PC-3 (cell line): ENCODE results near the gene TNS3. TPM values are rescaled to one million over a fixed set of nuclear protein-coding genes. Genes with fewer than 3 reads are reported as not detected.

Experiments
- ATAC-seq: fragments of 200-7000 bp; cut with Tn5 transposase; 2 replicates; pipeline ENCODE4 v1.9.1; 2020; ENCODE audit warnings: mild to moderate bottlenecking, moderate library complexity
- BruUV-seq: library from RNA; stranded (reverse); fragments of 400-500 nt; replicated peaks from 2 replicates; lab custom pipeline; 2021; lab: Mats Ljungman, UMichigan
- CTCF ChIA-PET: fragments of 300-600 bp; sonication (Branson Sonifier 250); formaldehyde crosslinking; loops from one replicate; lab custom pipeline; 2022; ENCODE audit warnings: antibody characterized with exemption; lab: Charles Lee
- POLR2A ChIA-PET: fragments of 300-600 bp; sonication (Branson Sonifier 250); formaldehyde crosslinking; loops from one replicate; lab custom pipeline; 2022; ENCODE audit warnings: antibody characterized with exemption; ENCODE audit not compliant: unreplicated experiment; lab: Charles Lee
- DNase-seq: peaks from one replicate; pipeline ENCODE4 v3.0.0-alpha.2; 2015
- H2AFZ ChIP-seq: fragments of 300-600 bp; sonication (generic); 2 replicates; pipeline ENCODE4 v1.6.0; 2016; ENCODE audit warnings: antibody characterized with exemption, low read length
- H3F3A ChIP-seq: fragments of 300-600 bp; sonication (generic); one replicate; pipeline ENCODE4 v1.6.0; 2017; ENCODE audit warnings: antibody characterized with exemption, low read length, control low read depth, mild to moderate bottlenecking; ENCODE audit not compliant: unreplicated experiment
- H3K27ac ChIP-seq: fragments of 300-600 bp; sonication (generic); 2 replicates; pipeline ENCODE4 v1.5.1; 2016; ENCODE audit warnings: mild to moderate bottlenecking, low read length
- H3K27me3 ChIP-seq: fragments of 300-600 bp; sonication (generic); 2 replicates; pipeline ENCODE4 v1.6.1; 2016; ENCODE audit warnings: low read length, mixed read lengths
- H3K36me3 ChIP-seq: fragments of 300-600 bp; sonication (generic); 2 replicates; pipeline ENCODE4 v1.6.1; 2016; ENCODE audit warnings: low read depth, mixed run types, low read length, mixed read lengths
- H3K4me1 ChIP-seq: fragments of 300-600 bp; sonication (generic); 2 replicates; pipeline ENCODE4 v1.5.1; 2016; ENCODE audit warnings: low read length; ENCODE audit not compliant: insufficient read depth
- H3K4me2 ChIP-seq: fragments of 300-600 bp; sonication (generic); 2 replicates; pipeline ENCODE4 v1.6.0; 2016; ENCODE audit warnings: low read length
- H3K4me3 ChIP-seq: fragments of 300-600 bp; sonication (generic); 2 replicates; pipeline ENCODE4 v1.5.1; 2016; ENCODE audit warnings: mild to moderate bottlenecking, low read length, mixed read lengths
- H3K79me2 ChIP-seq: fragments of 300-600 bp; sonication (generic); 2 replicates; pipeline ENCODE4 v1.6.1; 2017; ENCODE audit warnings: low read length, mixed read lengths
- H3K9ac ChIP-seq: fragments of 300-600 bp; sonication (generic); 2 replicates; pipeline ENCODE4 v1.6.0; 2016; ENCODE audit warnings: mild to moderate bottlenecking, low read length
- H3K9me2 ChIP-seq: fragments of 300-600 bp; sonication (generic); replicated peaks from 2 replicates; pipeline ENCODE4 v1.6.1; 2016; ENCODE audit warnings: mixed run types, low read length, mixed read lengths
- H3K9me3 ChIP-seq: fragments of 300-600 bp; sonication (generic); 2 replicates; pipeline ENCODE4 v1.6.1; 2016; ENCODE audit warnings: low read length, mixed read lengths
- H4K20me1 ChIP-seq: fragments of 300-600 bp; sonication (generic); 2 replicates; pipeline ENCODE4 v1.6.1; 2016; ENCODE audit warnings: low read length, mixed read lengths
- EZH2 ChIP-seq: fragments of 300-600 bp; sonication (generic); IDR thresholded peaks from one replicate; pipeline ENCODE4 v1.6.1; 2017; ENCODE audit warnings: antibody characterized with exemption, mild to moderate bottlenecking, low read length; ENCODE audit not compliant: unreplicated experiment
- EZH2phosphoT487 ChIP-seq: fragments of 300-600 bp; sonication (generic); IDR thresholded peaks from 2 replicates; pipeline ENCODE4 v1.6.1; 2018; ENCODE audit warnings: mild to moderate bottlenecking, antibody characterized with exemption, low read length, borderline replicate concordance
- intact Hi-C: fragments of 100-400 bp; cut with micrococcal nuclease; formaldehyde crosslinking; loops from 2 replicates; pipeline ENCODE4 v1.9.0; 2023
- total RNA-seq: library from RNA; depleted of rRNA; stranded (reverse); fragments of >200 nt; gene quantifications from 2 replicates; pipeline ENCODE4 v1.2.3, GENCODE V29; 2014
- TF ChIP-seq, protein P1 (sequence below): fragments of 300-600 bp; sonication (generic); conservative IDR thresholded peaks from 2 replicates; pipeline ENCODE4 v1.5.1; 2017; ENCODE audit warnings: antibody characterized with exemption, low read depth, mild to moderate bottlenecking, low read length

Gene TNS3
- total RNA-seq, 1 experiment from 2014 or later = 72.3 TPM

DNA sequence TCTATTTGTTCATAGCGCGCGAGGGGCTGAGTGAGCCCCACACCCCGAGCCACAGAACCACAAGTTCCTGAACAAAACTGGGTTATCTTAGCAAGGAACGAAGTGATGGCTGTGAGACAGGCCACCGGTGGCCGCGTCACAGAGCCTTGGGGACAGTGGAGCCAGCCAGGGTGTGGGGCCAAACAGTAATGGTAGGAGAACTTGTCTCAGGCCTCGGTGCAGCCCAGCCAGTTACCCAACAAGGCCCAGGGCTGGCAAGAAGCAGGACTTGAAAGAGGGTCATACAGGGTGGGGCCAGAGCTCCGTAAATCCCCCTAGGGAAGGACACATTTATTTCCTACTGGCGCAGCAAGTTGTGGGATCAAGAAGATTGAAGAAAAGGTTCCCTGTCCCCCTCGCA, 39.4 kb upstream of the TNS3 start:
- no peaks in the 10 kb centered on the region for H3K9me3 ChIP-seq
- H3K27ac ChIP-seq = no peak overlapping the region
- H3K9me2 ChIP-seq = no peaks in the 10 kb centered on the region
- H2AFZ ChIP-seq = no peak overlapping the region
- H3K79me2 ChIP-seq = no peaks in the 10 kb centered on the region
- H3K4me2 ChIP-seq = no peak overlapping the region
- no peaks in the 10 kb centered on the region for H3F3A ChIP-seq
- CTCF ChIA-PET = no interaction called here
- peaks cover 6% of the 10 kb centered on the region; the same call in 1 of the 2 replicates for H3K4me1 ChIP-seq
- ATAC-seq = no peak
- H4K20me1 ChIP-seq = no peaks in the 10 kb centered on the region
- H3K9ac ChIP-seq = no peak overlapping the region
- H3K4me3 ChIP-seq = no peak overlapping the region
- intact Hi-C loops = no loop called here
- TF ChIP-seq EZH2phosphoT487 (no peak), EZH2 (no peak)
- TF ChIP-seq, protein P1, sequence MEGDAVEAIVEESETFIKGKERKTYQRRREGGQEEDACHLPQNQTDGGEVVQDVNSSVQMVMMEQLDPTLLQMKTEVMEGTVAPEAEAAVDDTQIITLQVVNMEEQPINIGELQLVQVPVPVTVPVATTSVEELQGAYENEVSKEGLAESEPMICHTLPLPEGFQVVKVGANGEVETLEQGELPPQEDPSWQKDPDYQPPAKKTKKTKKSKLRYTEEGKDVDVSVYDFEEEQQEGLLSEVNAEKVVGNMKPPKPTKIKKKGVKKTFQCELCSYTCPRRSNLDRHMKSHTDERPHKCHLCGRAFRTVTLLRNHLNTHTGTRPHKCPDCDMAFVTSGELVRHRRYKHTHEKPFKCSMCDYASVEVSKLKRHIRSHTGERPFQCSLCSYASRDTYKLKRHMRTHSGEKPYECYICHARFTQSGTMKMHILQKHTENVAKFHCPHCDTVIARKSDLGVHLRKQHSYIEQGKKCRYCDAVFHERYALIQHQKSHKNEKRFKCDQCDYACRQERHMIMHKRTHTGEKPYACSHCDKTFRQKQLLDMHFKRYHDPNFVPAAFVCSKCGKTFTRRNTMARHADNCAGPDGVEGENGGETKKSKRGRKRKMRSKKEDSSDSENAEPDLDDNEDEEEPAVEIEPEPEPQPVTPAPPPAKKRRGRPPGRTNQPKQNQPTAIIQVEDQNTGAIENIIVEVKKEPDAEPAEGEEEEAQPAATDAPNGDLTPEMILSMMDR = no peak
- no peaks in the 10 kb centered on the region for H3K36me3 ChIP-seq
- POLR2A ChIA-PET = no interaction called here
- DNase-seq = no peak
- H3K27me3 ChIP-seq = no peaks in the 10 kb centered on the region
- no TSS peak for BruUV-seq

DNA sequence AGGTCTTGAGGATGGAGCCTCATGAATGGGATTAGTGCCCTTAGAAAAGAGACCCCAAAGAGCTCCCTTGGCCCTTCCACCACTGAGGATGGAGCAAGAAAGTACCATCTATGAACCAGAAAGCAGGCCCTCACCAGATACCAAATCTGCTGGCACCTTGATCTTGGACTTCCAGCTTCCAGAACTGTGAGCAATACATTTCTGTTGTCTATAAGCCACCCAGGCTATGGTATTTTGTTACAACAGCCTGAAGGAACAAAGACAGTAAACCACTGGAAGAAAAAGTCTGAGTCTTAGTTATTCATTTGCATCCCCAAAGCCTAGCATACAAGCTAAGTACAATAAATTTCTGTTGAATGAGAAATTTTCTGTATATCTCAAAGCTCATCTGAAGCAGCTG, 37.9 kb upstream of the TNS3 start:
- no TSS peak for BruUV-seq
- Histone ChIP-seq H3K79me2 (no peaks in the 10 kb centered on the region), H3K9me3 (no peaks in the 10 kb centered on the region), H4K20me1 (no peaks in the 10 kb centered on the region), H3K4me2 (no peak overlapping the region), H3K27me3 (no peaks in the 10 kb centered on the region), H3F3A (no peaks in the 10 kb centered on the region), H3K9ac (no peak overlapping the region), H2AFZ (no peak overlapping the region), H3K36me3 (no peaks in the 10 kb centered on the region), H3K9me2 (no peaks in the 10 kb centered on the region), H3K4me3 (no peak overlapping the region), H3K27ac (no peak overlapping the region), H3K4me1 (peaks cover 6% of the 10 kb centered on the region; the same call in 1 of the 2 replicates)
- TF ChIP-seq, protein P1 = no peak
- TF ChIP-seq EZH2phosphoT487 (no peak), EZH2 (no peak)
- DNase-seq (no peak), ATAC-seq (no peak)
- intact Hi-C loops = no loop called here
- ChIA-PET POLR2A (no interaction called here), CTCF (no interaction called here)

DNA sequence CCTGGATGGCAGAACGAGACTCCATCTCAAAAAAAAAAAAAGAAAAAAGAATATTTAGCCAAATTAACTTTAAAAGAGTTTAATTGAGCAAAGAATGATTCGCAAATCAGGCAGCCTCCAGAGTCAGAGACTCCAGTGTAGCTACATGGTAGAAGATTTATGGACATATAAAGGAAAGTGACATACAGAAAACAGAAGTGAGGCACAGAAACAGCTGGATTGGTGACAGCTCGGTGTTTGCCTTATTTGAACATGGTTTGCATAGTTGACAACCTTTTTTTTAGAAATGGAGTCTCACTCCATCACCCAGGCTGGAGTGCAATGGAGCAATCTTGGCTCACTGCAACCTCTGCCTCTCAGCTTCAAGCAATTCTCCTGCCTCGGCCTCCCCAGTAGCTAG, 35.2 kb upstream of the TNS3 start:
- no peaks in the 10 kb centered on the region for H3K79me2 ChIP-seq
- no peak overlapping the region for H3K27ac ChIP-seq
- TF ChIP-seq EZH2phosphoT487 (no peak), EZH2 (no peak)
- TF ChIP-seq, protein P1 = no peak
- H4K20me1 ChIP-seq = no peaks in the 10 kb centered on the region
- POLR2A ChIA-PET = no interaction called here
- intact Hi-C loops = no loop called here
- no peaks in the 10 kb centered on the region for H3K9me2 ChIP-seq
- H3K27me3 ChIP-seq = no peaks in the 10 kb centered on the region
- H2AFZ ChIP-seq = no peak overlapping the region
- no peak overlapping the region for H3K4me3 ChIP-seq
- CTCF ChIA-PET = interaction anchor here (0.6 to 0.7 kb wide), 2 partner anchors 10 to 55 kb away, joined by 4 to 7 read pairs; no protein-coding TSS in a partner anchor
- no peaks in the 10 kb centered on the region for H3K36me3 ChIP-seq
- no peak for ATAC-seq
- H3K9me3 ChIP-seq = no peaks in the 10 kb centered on the region
- BruUV-seq = no TSS peak
- no peak overlapping the region for H3K4me2 ChIP-seq
- no peaks in the 10 kb centered on the region for H3F3A ChIP-seq
- DNase-seq = no peak
- no peaks in the 10 kb centered on the region for H3K4me1 ChIP-seq
- no peak overlapping the region for H3K9ac ChIP-seq
